A549 treated with ZK216348 at 1 μM for 4 hours (cell line): ENCODE measurements around the gene ZNF419. TPM values are rescaled to one million over a fixed set of nuclear protein-coding genes. Genes with fewer than 3 reads are reported as not detected.

Experiments
- total RNA-seq: library from RNA; stranded (reverse); fragments of 200-300 nt; extraction: Qiagen RNA extraction; gene quantifications from 5 replicates; pipeline ENCODE4 v1.2.3, GENCODE V29; 2022; ENCODE audit warnings: low read depth

The ZNF419 gene
- total RNA-seq = 5.8 to 8.5 TPM (median 6.7 TPM) in 5 replicates

DNA sequence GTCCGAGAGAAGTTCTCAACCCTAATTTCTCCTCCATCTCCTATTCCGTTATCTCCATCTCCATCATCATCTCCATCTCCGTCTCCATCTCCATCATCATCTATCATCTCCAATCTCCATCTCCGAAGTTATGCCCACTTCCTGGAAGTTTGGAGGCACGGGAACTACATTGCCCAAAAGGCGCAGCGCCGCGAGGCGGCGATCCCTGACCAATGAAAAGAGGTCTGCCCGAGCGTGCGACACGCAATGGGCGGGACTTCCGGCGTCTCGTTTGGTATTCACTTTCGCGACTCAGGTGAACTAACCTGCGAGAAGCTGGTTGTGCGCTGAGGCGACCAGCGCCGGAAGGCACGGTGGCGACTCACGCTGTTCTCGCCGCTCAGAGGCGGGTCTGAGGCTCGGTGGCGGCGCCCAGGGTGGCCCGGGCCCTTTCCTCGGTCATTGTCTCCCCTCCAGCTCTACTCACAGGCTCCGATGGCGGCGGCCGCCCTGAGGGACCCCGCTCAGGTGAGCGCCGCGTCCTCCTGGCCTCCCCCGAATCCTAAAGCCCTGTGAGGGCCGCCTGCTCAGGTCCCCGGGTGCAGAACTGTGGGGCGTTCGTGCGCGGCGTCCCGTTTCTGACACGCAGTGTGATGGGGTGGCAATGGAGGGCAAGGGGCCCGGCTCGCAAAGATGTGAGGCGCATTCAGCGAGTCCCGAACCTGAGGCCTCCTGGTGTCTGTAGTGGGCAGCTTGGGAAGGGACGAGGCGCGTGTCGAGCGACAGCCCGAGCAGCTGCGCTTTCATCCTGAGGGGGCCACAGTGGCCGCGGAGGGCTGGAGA is at the start of gene ZNF419:
Gene ZNF419 (plus strand): TSS at position 274 of the 822 bp plus-strand sequence. CDS start 201 bp downstream, at position 475.

DNA sequence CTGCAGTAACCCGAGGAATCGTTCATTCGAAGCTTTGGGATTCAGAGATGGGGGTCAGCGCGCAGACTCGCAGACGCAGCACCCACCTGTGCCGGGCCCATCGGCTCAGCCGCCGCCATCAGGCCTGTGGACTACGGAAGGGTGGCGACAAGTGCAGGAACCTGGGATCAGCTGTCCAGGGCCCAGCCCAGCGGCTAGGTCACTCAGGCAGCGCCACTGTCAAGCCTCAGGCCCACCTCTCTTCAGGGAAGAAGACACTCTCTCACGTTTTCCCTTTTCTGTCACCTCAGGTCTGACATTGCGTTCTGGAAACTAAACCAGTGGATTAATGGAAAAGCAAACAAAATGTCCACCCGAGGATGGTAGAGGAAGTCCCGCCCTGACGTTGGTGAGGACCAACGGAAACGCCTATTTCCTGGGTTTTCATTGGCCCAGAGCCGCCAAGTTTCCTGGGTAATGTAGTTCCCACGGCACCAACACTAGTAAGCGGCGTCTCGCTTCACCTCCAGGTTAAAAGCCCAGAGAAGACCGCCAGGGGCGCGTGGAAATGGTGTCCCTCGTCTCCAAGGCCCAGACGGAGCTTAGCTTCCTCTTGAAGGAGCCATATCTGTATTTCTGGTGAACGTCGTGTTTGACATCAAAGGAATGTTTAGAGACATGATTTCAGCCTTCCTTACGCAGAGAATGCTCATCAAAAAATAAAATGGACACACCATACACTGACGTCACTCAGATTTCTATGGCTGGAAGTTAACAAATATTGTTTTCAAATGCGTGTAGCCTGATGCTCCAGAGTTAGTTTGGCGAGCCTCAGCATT is 10.2 kb upstream of the ZNF419 start, which contains the start of gene ZNF772:
Gene ZNF772 (minus strand): TSS at position 376 of the 818 bp plus-strand sequence. CDS start 257 bp downstream, at position 119.

DNA sequence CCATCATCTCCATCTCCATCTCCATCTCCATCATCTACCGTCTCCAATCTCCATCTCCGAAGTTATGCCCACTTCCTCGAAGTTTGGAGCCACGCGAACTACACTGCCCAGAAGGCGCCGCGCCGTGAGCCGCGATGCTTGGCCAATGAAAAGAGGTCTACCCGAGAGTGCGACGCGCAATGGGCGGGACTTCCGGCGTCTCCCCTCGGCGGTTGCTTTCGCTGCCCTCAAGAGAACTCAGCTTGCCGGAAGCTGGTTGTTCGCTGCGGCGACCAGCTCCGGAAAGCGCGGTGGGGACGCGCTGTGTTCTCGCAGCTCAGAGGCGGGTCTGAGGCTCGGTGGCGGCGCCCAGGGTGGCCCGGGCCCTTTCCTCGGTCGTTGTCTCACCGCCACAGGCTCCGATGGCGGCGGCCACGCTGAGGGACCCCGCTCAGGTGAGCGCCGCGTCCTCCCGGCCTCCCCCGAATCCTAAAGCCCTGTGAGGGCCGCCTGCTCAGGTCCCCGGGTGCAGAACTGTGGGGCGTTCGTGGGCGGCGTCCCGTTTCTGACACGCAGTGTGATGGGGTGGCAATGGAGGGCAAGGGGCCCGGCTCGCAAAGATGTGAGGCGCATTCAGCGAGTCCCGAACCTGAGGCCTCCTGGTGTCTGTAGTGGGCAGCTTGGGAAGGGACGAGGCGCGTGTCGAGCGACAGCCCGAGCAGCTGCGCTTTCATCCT is 12.3 kb downstream of the ZNF419 start, which contains the start of gene ZNF773:
Gene ZNF773 (plus strand): TSS at position 259 of the 716 bp plus-strand sequence. CDS start 143 bp downstream, at position 402.

DNA sequence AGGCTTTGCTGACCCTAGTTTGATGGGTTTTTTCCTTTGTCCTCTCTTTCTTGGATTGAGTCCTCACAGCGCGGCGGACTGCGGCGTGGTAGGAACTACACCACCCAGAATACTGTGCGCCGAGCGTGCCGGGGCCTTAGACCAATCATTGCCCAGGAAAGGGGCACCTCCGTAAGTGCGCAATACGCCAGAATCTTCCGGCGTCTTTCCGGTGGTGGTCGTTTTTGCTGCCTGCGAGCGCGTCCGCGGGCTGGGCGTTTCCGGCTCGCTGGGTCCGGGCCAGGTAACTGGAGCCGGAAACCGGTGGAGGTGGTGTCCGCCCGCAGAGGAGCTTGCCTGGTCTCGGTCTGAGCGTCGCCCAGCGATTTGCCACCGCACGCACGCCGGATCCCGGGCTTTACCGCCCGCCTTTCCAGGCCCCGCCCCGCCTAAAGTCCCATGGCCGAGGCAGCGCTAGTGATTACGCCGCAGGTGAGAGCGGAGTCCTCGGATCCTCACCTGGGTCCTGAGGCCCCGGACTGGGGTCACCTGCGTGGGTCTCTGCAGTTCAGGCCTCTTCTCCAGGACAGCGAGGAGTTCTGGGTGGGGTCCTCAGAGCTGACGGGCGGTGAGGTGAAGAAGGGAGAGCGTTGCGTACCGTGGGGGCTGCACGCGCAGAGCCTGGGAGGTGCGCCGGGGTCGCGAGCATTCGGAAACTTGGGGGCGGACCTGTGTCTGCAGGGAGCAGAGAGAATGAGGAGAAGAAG is 39.8 kb downstream of the ZNF419 start, which contains the start of gene ZNF549:
Gene ZNF549 (plus strand): TSS at position 221 of the 746 bp plus-strand sequence. CDS start 218 bp downstream, at position 439.

Other genes with a start within 250 kb of the ZNF419 start
- gene ZNF805, start 247.1 kb upstream of the ZNF419 start, total RNA-seq = 1.1 to 2.6 TPM (median 2.1 TPM) in 5 replicates
- gene ZNF460, start 207.3 kb upstream of the ZNF419 start, total RNA-seq = 0.85 to 1.5 TPM (median 1.2 TPM) in 5 replicates
- gene ZNF543, start 167.3 kb upstream of the ZNF419 start, total RNA-seq = 1.3 to 2.1 TPM (median 1.8 TPM) in 5 replicates
- 1.8 to 2.3 TPM (median 2.1 TPM) in 5 replicates for gene ZNF304, start 136.5 kb upstream of the ZNF419 start, total RNA-seq
- 12.2 to 16.4 TPM (median 13.2 TPM) in 5 replicates for gene TRAPPC2B, start 124.2 kb upstream of the ZNF419 start, total RNA-seq
- 1.2 to 3.6 TPM (median 1.8 TPM) in 5 replicates for gene ZNF547, start 124.2 kb upstream of the ZNF419 start, total RNA-seq
- 3.2 to 4.6 TPM (median 4.1 TPM) in 5 replicates for gene ZNF548, start 97.9 kb upstream of the ZNF419 start, total RNA-seq
- gene ZNF17, start 76.6 kb upstream of the ZNF419 start, total RNA-seq = 4.2 to 6.4 TPM (median 4.9 TPM) in 5 replicates
- gene ZNF749, start 52.4 kb upstream of the ZNF419 start, total RNA-seq = 12.5 to 19.1 TPM (median 15.3 TPM) in 5 replicates
- gene VN1R1, start 30.6 kb upstream of the ZNF419 start, total RNA-seq = 0.06 TPM in 1 of 5 replicates, not detected in the others
- gene ZNF772, start 10.2 kb upstream of the ZNF419 start, total RNA-seq = 0.97 to 2.1 TPM (median 1.4 TPM) in 5 replicates
- gene ZNF773, start 12.2 kb downstream of the ZNF419 start, total RNA-seq = 5.0 to 6.0 TPM (median 5.3 TPM) in 5 replicates
- gene ZNF549, start 39.6 kb downstream of the ZNF419 start, total RNA-seq = 1.3 to 2.0 TPM (median 1.8 TPM) in 5 replicates
- gene ZNF550, start 72.1 kb downstream of the ZNF419 start, total RNA-seq = 2.2 to 4.5 TPM (median 3.8 TPM) in 5 replicates
- gene ZNF416, start 91.2 kb downstream of the ZNF419 start, total RNA-seq = 3.7 to 6.0 TPM (median 4.2 TPM) in 5 replicates
- gene ZIK1, start 96.4 kb downstream of the ZNF419 start, total RNA-seq = not detected in 5 replicates
- 4.5 to 6.3 TPM (median 5.1 TPM) in 5 replicates for gene ZNF530, start 112.1 kb downstream of the ZNF419 start, total RNA-seq
- 8.5 to 9.6 TPM (median 9.3 TPM) in 5 replicates for gene ZNF134, start 126.5 kb downstream of the ZNF419 start, total RNA-seq
- 5.6 to 7.1 TPM (median 6.0 TPM) in 5 replicates for gene ZNF211, start 145.4 kb downstream of the ZNF419 start, total RNA-seq
- gene ZSCAN4, start 181.2 kb downstream of the ZNF419 start, total RNA-seq = not detected in 5 replicates
- 4.7 to 5.7 TPM (median 5.1 TPM) in 5 replicates for gene ZNF551, start 194.2 kb downstream of the ZNF419 start, total RNA-seq
- not detected in 5 replicates for gene ZNF154, start 221.5 kb downstream of the ZNF419 start, total RNA-seq
- gene ZNF671, start 239.9 kb downstream of the ZNF419 start, total RNA-seq = 0.70 to 1.1 TPM (median 0.72 TPM) in 5 replicates